GM10266 (cell line): ENCODE measurements around the gene SNHG17.
"Not testable (repeated sequence)": the region's sequence is repeated elsewhere in the genome, so short reads cannot be mapped to it uniquely, and the experiment has no call there.

Experiments used
- DNase-seq: peaks from one replicate; pipeline ENCODE4 v3.0.0; 2012; ENCODE audit errors: extremely low spot score
- TF ChIP-seq, protein P1 (sequence below): IDR thresholded peaks from 2 replicates; pipeline ENCODE4 v1.5.1; 2012; ENCODE audit warnings: mild to moderate bottlenecking, low read depth; ENCODE audit not compliant: control insufficient read depth, insufficient read depth; ENCODE audit errors: missing control alignments

Gene SNHG17

DNA sequence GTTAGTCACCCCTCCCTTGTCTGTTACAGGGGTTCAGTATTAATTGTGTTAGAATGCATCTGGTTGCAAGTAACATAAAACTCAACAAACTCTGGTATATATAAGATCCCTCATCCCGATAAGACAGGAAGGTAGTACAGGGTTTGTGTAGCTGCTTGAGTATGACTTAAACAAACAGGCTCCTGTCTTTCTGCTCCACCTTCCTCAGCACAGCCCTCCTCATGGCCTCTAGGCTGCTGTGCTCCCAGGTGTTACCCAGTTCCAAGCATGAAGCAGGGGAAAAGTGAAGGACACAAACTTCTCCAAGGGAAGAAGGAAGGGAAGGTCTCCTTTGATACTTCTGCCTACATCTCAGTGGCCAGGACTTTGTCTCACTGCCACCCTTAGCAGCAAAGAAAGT is 36.1 kb upstream of the SNHG17 start:
- no peak for DNase-seq
- TF ChIP-seq, protein P1, sequence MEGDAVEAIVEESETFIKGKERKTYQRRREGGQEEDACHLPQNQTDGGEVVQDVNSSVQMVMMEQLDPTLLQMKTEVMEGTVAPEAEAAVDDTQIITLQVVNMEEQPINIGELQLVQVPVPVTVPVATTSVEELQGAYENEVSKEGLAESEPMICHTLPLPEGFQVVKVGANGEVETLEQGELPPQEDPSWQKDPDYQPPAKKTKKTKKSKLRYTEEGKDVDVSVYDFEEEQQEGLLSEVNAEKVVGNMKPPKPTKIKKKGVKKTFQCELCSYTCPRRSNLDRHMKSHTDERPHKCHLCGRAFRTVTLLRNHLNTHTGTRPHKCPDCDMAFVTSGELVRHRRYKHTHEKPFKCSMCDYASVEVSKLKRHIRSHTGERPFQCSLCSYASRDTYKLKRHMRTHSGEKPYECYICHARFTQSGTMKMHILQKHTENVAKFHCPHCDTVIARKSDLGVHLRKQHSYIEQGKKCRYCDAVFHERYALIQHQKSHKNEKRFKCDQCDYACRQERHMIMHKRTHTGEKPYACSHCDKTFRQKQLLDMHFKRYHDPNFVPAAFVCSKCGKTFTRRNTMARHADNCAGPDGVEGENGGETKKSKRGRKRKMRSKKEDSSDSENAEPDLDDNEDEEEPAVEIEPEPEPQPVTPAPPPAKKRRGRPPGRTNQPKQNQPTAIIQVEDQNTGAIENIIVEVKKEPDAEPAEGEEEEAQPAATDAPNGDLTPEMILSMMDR = no peak

DNA sequence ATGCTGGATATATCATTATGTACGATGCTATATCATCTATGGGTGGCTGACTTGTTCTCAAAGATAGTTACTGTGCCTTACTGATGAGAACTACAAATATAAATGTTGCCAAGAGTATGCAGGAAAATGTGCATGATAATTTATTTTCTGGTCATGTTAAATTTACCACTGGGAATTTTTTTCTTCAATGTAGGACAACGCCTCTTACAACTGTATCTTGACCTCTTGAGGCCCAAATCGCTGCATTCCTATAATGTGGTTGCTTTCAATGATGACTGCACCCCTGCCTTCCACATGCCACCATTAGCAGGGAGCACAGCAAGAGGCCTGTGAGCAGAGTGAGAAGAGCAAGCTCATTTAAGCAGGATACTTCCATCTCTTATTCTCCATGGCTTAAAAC is 31.9 kb upstream of the SNHG17 start:
- no peak for DNase-seq
- TF ChIP-seq, protein P1 = no peak

DNA sequence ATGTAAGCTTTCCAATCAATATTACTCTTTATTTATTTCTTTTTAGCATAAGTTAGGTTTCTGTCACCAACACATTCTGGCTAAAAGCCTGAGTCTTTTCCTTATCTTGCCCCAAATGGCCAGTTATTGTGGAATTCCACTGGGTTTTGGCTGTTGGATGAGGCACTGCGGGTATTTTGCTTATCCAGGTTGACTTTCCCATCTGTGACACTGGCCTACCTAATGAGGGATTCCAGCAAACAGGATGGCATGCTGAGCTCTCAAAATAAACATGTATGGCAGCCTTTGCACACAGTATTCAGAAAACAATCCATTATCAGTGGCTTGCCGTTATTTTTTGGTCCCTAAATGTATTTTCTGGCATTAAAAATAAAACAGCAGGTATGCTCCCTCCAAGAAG is 31.0 kb upstream of the SNHG17 start:
- TF ChIP-seq, protein P1 = no peak
- no peak for DNase-seq

GRCh38 chr20:38461569-38461968 is 26.4 kb upstream of the SNHG17 start:
- not testable (repeated sequence) for DNase-seq

- not testable (repeated sequence) for DNase-seq
Observed at GRCh38 chr20:38461167-38461566, 26.0 kb upstream of the SNHG17 start.

DNA sequence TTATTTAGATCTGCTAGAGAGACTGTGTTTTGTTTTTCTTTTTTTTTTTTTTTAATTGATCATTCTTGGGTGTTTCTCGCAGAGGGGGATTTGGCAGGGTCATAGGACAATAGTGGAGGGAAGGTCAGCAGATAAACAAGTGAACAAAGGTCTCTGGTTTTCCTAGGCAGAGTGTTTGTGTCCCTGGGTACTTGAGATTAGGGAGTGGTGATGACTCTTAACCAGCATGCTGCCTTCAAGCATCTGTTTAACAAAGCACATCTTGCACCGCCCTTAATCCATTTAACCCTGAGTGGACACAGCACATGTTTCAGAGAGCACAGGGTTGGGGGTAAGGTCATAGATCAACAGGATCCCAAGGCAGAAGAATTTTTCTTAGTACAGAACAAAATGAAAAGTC is 25.5 kb upstream of the SNHG17 start:
- not testable (repeated sequence) for DNase-seq

- DNase-seq = no peak
- TF ChIP-seq, protein P1 = no peak
Observed at GRCh38 chr20:38460040-38460623, 25.0 kb upstream of the SNHG17 start.

DNA sequence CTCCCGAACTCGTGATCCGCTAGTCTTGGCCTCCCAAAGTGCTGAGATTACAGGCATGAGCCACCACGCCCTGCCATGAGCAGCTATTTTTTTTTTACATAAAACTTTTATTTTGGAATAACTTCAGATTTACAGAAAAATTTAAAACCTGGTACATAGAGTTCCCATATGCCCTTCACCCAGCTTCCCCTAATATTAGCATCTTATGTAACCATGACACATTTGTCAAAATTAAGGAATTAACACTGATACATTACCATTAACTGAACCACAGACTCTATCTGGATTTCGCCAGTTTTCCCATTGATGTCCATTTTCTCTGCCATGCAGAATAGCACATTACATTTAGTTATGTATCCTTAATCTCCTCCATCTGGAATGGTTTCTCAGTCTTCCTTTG is 23.2 kb upstream of the SNHG17 start:
- no peak for DNase-seq
- TF ChIP-seq, protein P1 = no peak

- DNase-seq = no peak
- TF ChIP-seq, protein P1 = no peak
Observed at GRCh38 chr20:38454556-38455473, 19.7 kb upstream of the SNHG17 start.
